K562 (cell line): ENCODE results near the gene TMEM214. TPM values are rescaled to one million over a fixed set of nuclear protein-coding genes. Genes with fewer than 3 reads are reported as not detected.
A peak's percentile ranks its signal among the peaks of the same experiment; 100 is the strongest.

Source experiments
- BRCA1 ChIP-seq, 2 experiments: fragments of 450-650 bp in 1 of 2; sonication (generic) in 1 of 2; formaldehyde crosslinking in 1 of 2; IDR thresholded peaks; 2 replicates each; pipeline versions ENCODE4 v1.5.0 to v1.6.1; 2017 to 2020; ENCODE audit warnings: mild to moderate bottlenecking in 1 of 2, missing genetic modification reagents in 1 of 2
- CEBPB ChIP-seq: fragments of 450-650 bp; IDR thresholded peaks from 2 replicates; pipeline ENCODE4 v1.6.1; 2016; ENCODE audit warnings: missing genetic modification characterization, missing compliant biosample characterization
- EWSR1 ChIP-seq: fragments of 450-650 bp; IDR thresholded peaks from 2 replicates; pipeline ENCODE4 v1.6.1; 2018; ENCODE audit warnings: borderline replicate concordance, mild to moderate bottlenecking, low read depth, moderate library complexity; ENCODE audit not compliant: partially characterized antibody
- FOSL1 ChIP-seq: fragments of 200-800 bp; sonication (Bioruptor generic); conservative IDR thresholded peaks from 2 replicates; pipeline ENCODE4 v1.6.1; 2016; ENCODE audit warnings: missing genetic modification characterization, missing compliant biosample characterization
- FOXP1 ChIP-seq: sonication (generic); formaldehyde crosslinking; IDR thresholded peaks from 2 replicates; pipeline ENCODE4 v1.8.0; 2022; ENCODE audit warnings: mild to moderate bottlenecking, missing genetic modification reagents
- JUND ChIP-seq, 2 experiments: IDR thresholded peaks; 2 replicates in 1 of 2; 3 replicates in 1 of 2; pipeline ENCODE4 v1.6.1; 2011; ENCODE audit warnings: borderline replicate concordance in 2 of 2, low read depth in 2 of 2, low read length in 2 of 2, improper control_type of control experiment in 1 of 2, missing biosample characterization in 1 of 2, missing genetic modification characterization in 1 of 2, missing genetic modification reagents in 1 of 2
- LCOR ChIP-seq: sonication (generic); formaldehyde crosslinking; IDR thresholded peaks from 2 replicates; pipeline ENCODE4 v1.8.0; 2022; ENCODE audit warnings: mild to moderate bottlenecking, missing genetic modification reagents
- PHF21A ChIP-seq: fragments of 450-650 bp; IDR thresholded peaks from 2 replicates; pipeline ENCODE4 v1.6.1; 2017; ENCODE audit warnings: low read depth, borderline replicate concordance
- PTBP1 ChIP-seq: fragments of 200-400 bp; formaldehyde crosslinking; IDR thresholded peaks from 2 replicates; pipeline ENCODE4 v1.6.1; 2017; ENCODE audit warnings: low read depth, low read length
- PURB ChIP-seq: sonication (generic); formaldehyde crosslinking; IDR thresholded peaks from 2 replicates; pipeline ENCODE4 v1.9.0; 2021; ENCODE audit warnings: low read depth, mild to moderate bottlenecking, missing genetic modification reagents
- SMARCC2 ChIP-seq: fragments of 450-650 bp; IDR thresholded peaks from 2 replicates; pipeline ENCODE4 v1.6.1; 2017; ENCODE audit warnings: antibody characterized with exemption, moderate library complexity, mild to moderate bottlenecking, low read depth
- TCF7L2 ChIP-seq: fragments of 150-350 bp; IDR thresholded peaks from 2 replicates; pipeline ENCODE4 v1.6.1; 2016; ENCODE audit warnings: low read depth, mild to moderate bottlenecking, low read length, moderate library complexity
- WHSC1 ChIP-seq: IDR thresholded peaks from one replicate; pipeline ENCODE4 v1.6.1; 2012; ENCODE audit warnings: low read length, control low read depth, inconsistent platforms
- ZNF41 ChIP-seq: fragments of 250-450 bp; sonication (Bioruptor Pico); conservative IDR thresholded peaks from 2 replicates; pipeline ENCODE4 v1.4.0; 2020; ENCODE audit warnings: mild to moderate bottlenecking
- polyA plus RNA-seq, 8 experiments: library from polyadenylated mRNA; depleted of rRNA in 4 of 8; stranded (reverse) in 5 of 8; unstranded in 3 of 8; fragments of >200 nt; fragmentation: Nextera tagmentation in 2 of 8; fragmentation: Illumina TruSeq in 1 of 8; extraction: Ambion mirVana in 2 of 8; extraction: Trizol in 1 of 8; gene quantifications; 2 replicates each; pipeline versions ENCODE4 v1.2.1 to v1.2.3, GENCODE V29; 2011 to 2014; ENCODE audit warnings: inconsistent platforms in 1 of 8, missing spikeins in 1 of 8
- total RNA-seq, 7 experiments: library from RNA; depleted of rRNA in 6 of 7; stranded (reverse); fragments of >200 nt in 6 of 7; fragmentation: Illumina TruSeq in 2 of 7; extraction: Trizol in 2 of 7; gene quantifications; 2 replicates each; pipeline versions ENCODE4 v1.2.1 to v1.2.3, GENCODE V29; 2011 to 2021; ENCODE audit warnings: low replicate concordance in 1 of 7
- TF ChIP-seq, protein P1 (sequence below): fragments of 200-400 bp; formaldehyde crosslinking; IDR thresholded peaks from 2 replicates; pipeline ENCODE4 v1.6.1; 2017; ENCODE audit warnings: mild to moderate bottlenecking, low read depth, low read length, moderate library complexity
- TF ChIP-seq, protein P2 (sequence below): sonication (generic); formaldehyde crosslinking; IDR thresholded peaks from 2 replicates; pipeline ENCODE4 v1.8.1; 2022; ENCODE audit warnings: missing genetic modification reagents
- TF ChIP-seq, protein P3 (sequence below): fragments of 250-450 bp; sonication (Bioruptor Pico); IDR thresholded peaks from 2 replicates; pipeline ENCODE4 v1.5.0; 2021; ENCODE audit warnings: mild to moderate bottlenecking, moderate library complexity
- TF ChIP-seq, protein P4 (sequence below), 2 experiments: fragments of 450-650 bp in 1 of 2; sonication (generic) in 1 of 2; formaldehyde crosslinking in 1 of 2; IDR thresholded peaks in 1 of 2; conservative IDR thresholded peaks in 1 of 2; 2 replicates each; pipeline versions ENCODE4 v1.6.1 to v1.8.1; 2016 to 2023; ENCODE audit warnings: mild to moderate bottlenecking in 2 of 2, moderate library complexity in 2 of 2, inconsistent platforms in 1 of 2, missing genetic modification reagents in 1 of 2

TMEM214 gene
- total and polyA plus RNA-seq, 9 of the 15 experiments (the other 6 are each of a cell fraction or from before 2014, with no cell fraction given) = 11.4 to 81.4 (median 44.1) TPM

DNA sequence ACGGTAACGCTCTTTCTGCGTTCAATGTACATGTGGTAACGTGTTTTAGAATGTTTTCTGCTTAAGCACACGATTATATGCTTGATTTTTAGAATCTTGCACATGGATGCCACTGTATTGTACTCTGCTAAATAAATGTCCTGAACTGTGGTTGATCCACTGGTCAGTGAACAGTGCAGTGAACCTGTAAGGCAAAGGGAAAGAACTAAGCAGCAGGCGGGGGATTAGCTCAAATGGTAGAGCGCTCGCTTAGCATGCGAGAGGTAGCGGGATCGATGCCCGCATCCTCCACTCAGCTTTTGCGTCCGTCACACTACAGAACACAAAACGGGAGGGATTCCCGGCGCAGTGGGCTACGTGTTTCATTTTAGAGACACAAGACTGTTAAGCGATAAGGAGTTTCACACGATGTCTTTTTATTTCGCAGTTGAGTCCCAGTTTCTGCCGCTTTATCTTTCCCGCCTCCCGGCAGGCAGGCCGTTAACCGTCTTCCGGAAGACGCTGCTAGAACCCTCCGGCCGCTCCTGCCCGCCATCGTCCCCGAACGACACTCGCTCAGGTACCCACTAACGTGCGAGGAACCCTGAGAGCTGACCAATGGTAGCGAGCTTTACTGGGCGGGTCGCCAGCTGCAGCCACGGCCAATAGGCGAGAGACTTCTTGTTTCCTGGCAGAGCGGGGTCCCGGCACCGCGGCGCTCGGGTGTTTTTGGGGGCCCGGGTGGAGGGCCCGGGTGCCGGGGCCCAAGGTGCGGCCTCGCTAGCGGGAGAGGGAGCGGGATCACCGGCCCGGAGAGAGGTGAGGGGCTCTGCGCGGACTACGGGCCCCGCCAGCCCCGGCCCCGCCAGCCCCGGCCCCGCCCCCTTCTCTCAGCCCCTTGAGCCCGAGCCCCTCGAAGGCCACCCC is 18.5 kb downstream of the TMEM214 start, which contains the start of gene AGBL5 (continued):
- TF ChIP-seq, protein P1, sequence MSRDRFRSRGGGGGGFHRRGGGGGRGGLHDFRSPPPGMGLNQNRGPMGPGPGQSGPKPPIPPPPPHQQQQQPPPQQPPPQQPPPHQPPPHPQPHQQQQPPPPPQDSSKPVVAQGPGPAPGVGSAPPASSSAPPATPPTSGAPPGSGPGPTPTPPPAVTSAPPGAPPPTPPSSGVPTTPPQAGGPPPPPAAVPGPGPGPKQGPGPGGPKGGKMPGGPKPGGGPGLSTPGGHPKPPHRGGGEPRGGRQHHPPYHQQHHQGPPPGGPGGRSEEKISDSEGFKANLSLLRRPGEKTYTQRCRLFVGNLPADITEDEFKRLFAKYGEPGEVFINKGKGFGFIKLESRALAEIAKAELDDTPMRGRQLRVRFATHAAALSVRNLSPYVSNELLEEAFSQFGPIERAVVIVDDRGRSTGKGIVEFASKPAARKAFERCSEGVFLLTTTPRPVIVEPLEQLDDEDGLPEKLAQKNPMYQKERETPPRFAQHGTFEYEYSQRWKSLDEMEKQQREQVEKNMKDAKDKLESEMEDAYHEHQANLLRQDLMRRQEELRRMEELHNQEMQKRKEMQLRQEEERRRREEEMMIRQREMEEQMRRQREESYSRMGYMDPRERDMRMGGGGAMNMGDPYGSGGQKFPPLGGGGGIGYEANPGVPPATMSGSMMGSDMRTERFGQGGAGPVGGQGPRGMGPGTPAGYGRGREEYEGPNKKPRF = no peak
- TF ChIP-seq CEBPB (tag) (no peak), ZNF41 (CRISPR knock-in tag) (no peak), PURB (CRISPR knock-in tag) (no peak), WHSC1 (no peak), PHF21A (no peak), TCF7L2 (no peak), PTBP1 (no peak), FOSL1 (tag) (peak; percentile 67), LCOR (CRISPR knock-in tag) (peak; percentile 89), FOXP1 (CRISPR knock-in tag) (peak; percentile 88; the same call in 1 of the 2 replicates), BRCA1 (IDR thresholded peaks at IDR 0.05) (no peak), BRCA1 (CRISPR knock-in tag; IDR thresholded peaks at IDR 0.05) (no peak), JUND (IDR thresholded peaks at IDR 0.05; ENCODE audit: borderline replicate concordance, low read depth, low read length) (peak; percentile 9; the same call in 1 of the 2 replicates), JUND (tag; IDR thresholded peaks at IDR 0.05; ENCODE audit: borderline replicate concordance, low read depth, low read length) (peak; percentile 44; the same call in 1 of the 3 replicates), EWSR1 (no peak), SMARCC2 (no peak)
- TF ChIP-seq, protein P2, sequence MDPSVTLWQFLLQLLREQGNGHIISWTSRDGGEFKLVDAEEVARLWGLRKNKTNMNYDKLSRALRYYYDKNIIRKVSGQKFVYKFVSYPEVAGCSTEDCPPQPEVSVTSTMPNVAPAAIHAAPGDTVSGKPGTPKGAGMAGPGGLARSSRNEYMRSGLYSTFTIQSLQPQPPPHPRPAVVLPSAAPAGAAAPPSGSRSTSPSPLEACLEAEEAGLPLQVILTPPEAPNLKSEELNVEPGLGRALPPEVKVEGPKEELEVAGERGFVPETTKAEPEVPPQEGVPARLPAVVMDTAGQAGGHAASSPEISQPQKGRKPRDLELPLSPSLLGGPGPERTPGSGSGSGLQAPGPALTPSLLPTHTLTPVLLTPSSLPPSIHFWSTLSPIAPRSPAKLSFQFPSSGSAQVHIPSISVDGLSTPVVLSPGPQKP (CRISPR knock-in tag) = no peak
- TF ChIP-seq, protein P3, sequence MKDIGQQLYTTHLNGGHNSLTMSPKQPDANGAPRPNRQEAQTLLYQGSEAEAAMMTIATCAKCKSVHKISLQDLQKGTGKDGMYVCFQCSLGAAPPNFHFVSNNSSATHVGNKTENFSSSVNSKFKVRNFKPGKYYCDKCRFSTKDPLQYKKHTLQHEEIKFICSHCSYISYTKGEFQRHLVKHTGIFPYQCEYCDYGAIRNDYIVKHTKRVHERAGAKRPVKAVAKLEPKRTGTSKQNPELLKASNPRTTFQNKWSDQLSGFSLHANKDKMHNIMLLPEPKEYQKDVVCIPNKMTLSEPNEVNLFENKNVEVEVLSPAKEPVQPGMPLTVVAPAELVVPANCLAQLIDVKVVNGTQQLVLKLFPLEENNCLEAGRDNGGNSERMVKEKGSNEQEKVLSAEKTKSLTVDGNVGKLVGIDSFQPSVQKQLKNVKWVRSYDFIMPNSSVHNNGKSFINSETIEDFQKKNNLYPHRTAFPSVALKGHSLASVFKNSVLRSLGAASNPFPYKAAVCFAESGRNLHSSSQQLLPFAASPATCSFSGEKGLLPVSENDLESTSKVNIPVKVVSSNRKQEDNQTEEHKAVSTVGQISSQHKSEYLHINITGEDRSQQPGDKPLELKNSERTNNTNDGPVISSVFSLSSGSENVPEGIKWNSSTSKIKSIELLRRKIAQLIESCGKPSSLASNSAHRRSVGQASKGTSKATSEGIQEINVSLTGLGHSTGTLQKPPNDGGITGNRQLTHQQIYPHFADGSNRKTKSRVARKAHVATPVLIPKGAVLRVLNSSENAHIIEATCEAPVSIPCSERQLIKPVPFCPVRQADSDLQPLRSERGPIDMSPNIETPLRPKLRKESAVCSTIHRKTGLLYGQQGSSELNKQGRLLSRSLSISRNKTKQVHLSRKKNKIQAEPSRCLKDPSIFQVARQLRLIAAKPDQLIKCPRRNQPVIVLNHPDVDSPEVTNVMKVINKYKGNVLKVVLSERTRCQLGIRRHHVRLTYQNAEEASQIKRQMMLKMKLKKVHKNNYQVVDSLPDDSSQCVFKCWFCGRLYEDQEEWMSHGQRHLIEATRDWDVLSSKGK (CRISPR knock-in tag) = 0 out of 2 replicates have a peak, but pooled peaks have one; percentile 34
- TF ChIP-seq, protein P4, sequence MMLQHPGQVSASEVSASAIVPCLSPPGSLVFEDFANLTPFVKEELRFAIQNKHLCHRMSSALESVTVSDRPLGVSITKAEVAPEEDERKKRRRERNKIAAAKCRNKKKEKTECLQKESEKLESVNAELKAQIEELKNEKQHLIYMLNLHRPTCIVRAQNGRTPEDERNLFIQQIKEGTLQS (IDR thresholded peaks at IDR 0.05) = no peak
- TF ChIP-seq, protein P4 (CRISPR knock-in tag; conservative IDR thresholded peaks at IDR 0.05) = peak; percentile 70
